Testis (tissue), 2 donors: ENCODE results near the gene GLS2.

ENCODE experiments used
- CTCF ChIP-seq, 3 experiments: fragments of 450-650 bp in 2 of 3; fragments of 200-600 bp in 1 of 3; sonication (generic) in 1 of 3; IDR thresholded peaks; one replicate each; pipeline ENCODE4 v1.5.1; 2016 to 2019; ENCODE audit warnings: antibody characterized with exemption in 3 of 3, mild to moderate bottlenecking in 2 of 3, moderate library complexity in 1 of 3
- POLR2A ChIP-seq: fragments of 450-650 bp; IDR thresholded peaks from one replicate; pipeline ENCODE4 v1.6.1; 2017; ENCODE audit warnings: antibody characterized with exemption, mild to moderate bottlenecking, moderate library complexity

GRCh38 chr12:56431288-56431687 is 56.7 kb downstream of the GLS2 start:
- TF ChIP-seq CTCF (IDR thresholded peaks at IDR 0.05) (no peak), POLR2A (no peak)
